ENCODE data around the gene CFAP299.

- TF ChIP-seq EP300 (IDR thresholded peaks at IDR 0.05): no peak
- no peak for TF ChIP-seq CTCF (IDR thresholded peaks at IDR 0.05)
Observed at GRCh38 chr4:80897537-80898303, 562.2 kb downstream of the CFAP299 start.
